Kidney (tissue), 14 donors: Measurements from ENCODE around the gene AFAP1L2. TPM values are rescaled to one million over a fixed set of nuclear protein-coding genes. Genes with fewer than 3 reads are reported as not detected.

Experiments used
- DNase-seq, 5 donors: peaks; one replicate each; pipeline ENCODE4 v3.0.0-alpha.2; 2013 to 2020
- FAIRE-seq: peaks from 2 replicates; lab custom pipeline; 2012; peaks lifted over from hg19 to GRCh38; lab: Jason Lieb, UNC
- H3K27ac ChIP-seq, 2 donors: one replicate each; pipeline ENCODE4 v1.7.0; 2013; ENCODE audit warnings: low read depth in 2 of 2, low read length in 2 of 2, inconsistent platforms in 1 of 2
- H3K27me3 ChIP-seq: one replicate; pipeline ENCODE4 v1.7.1; 2013; ENCODE audit warnings: low read length, inconsistent platforms; ENCODE audit not compliant: control insufficient read depth, insufficient read depth
- H3K36me3 ChIP-seq, 3 donors: one replicate each; pipeline versions ENCODE4 v1.7.0 to v1.7.1; 2013; ENCODE audit warnings: low read length in 3 of 3, control low read depth in 1 of 3, inconsistent platforms in 1 of 3; ENCODE audit not compliant: insufficient read depth in 3 of 3, control insufficient read depth in 2 of 3
- H3K4me1 ChIP-seq, 3 donors: one replicate each; pipeline versions ENCODE4 v1.7.0 to v1.7.1; 2013; ENCODE audit warnings: low read length in 3 of 3, inconsistent platforms in 1 of 3, low read depth in 1 of 3; ENCODE audit not compliant: control insufficient read depth in 2 of 3, insufficient read depth in 2 of 3
- H3K4me3 ChIP-seq, 3 donors: one replicate each; pipeline versions ENCODE4 v1.7.0 to v1.8.1; 2013; ENCODE audit warnings: low read length in 3 of 3, control low read depth in 1 of 3, inconsistent platforms in 1 of 3
- H3K9ac ChIP-seq, 3 donors: one replicate each; pipeline versions ENCODE4 v1.7.0 to v1.7.1; 2013; ENCODE audit warnings: low read length in 3 of 3, control low read depth in 1 of 3, inconsistent platforms in 1 of 3
- H3K9me3 ChIP-seq, 3 donors: one replicate each; pipeline versions ENCODE4 v1.7.0 to v1.7.1; 2013; ENCODE audit warnings: low read length in 3 of 3, control low read depth in 1 of 3, inconsistent platforms in 1 of 3; ENCODE audit not compliant: control insufficient read depth in 2 of 3, insufficient read depth in 1 of 3
- intact Hi-C: fragments of 100-400 bp; cut with DNase I; formaldehyde crosslinking; loops from one replicate; pipeline ENCODE4 v1.11.1; 2022
- polyA plus RNA-seq: library from polyadenylated mRNA; stranded (reverse); fragments of 350-450 nt; fragmentation: Illumina TruSeq; extraction: RNeasy Lipid Tissue Mini Kit (QIAGEN cat#74804); gene quantifications from one replicate; pipeline ENCODE4 v1.2.3, GENCODE V29; 2014; ENCODE audit warnings: low read depth, low replicate concordance; ENCODE audit not compliant: insufficient read depth
- total RNA-seq: library from RNA; stranded (reverse); fragmentation: NEBNext Ultra II Directional; extraction: Animal tissue kit (Norgen Biotek cat#: 25700); gene quantifications from one replicate; pipeline ENCODE4 v1.2.1, GENCODE V29; 2021
- TF ChIP-seq, protein P1 (sequence below): IDR thresholded peaks from 3 replicates; pipeline ENCODE4 v1.5.1; 2012; ENCODE audit warnings: mild to moderate bottlenecking, moderate library complexity, borderline replicate concordance; ENCODE audit not compliant: insufficient read depth; ENCODE audit errors: extremely low read depth
- donor health status: control.
- donor health status: control.
- donor health status: control.
- donor health status: control.
- donor health status: control.
- donor health status: DM: yes; HTN: yes; CAD: no.
- donor health status: Normal renal cell carcinoma (clear cell type).

The AFAP1L2 gene
- total and polyA plus RNA-seq, 2 donors from 2014 or later, result 19.8 to 24.0 TPM

DNA sequence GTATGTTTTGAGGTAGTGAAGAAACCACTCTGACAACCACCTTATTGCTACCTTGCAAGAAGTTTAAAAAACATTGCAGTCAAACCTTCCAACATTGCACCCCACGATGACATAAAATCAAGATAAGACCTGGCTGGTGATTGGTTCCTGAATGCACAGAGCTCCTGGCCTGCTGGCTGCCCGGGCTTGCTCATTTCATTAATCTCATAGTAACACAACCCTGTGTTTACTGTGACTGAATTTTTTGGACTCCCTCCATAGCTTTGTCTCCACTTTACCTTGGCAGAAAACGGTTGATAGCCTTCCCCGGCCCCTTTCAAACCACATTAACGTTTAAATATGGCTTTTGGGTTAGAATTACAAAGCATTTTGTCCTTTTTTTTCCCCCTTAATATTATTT is 137.8 kb downstream of the AFAP1L2 start:
- intact Hi-C loops, result no loop called here
- H3K4me1 ChIP-seq, result no peaks in the 10 kb centered on the region
- H3K4me3 ChIP-seq, result no peak overlapping the region
- no peaks in the 10 kb centered on the region for H3K36me3 ChIP-seq
- FAIRE-seq (no peak), DNase-seq (peak in 2 of 5 donors; percentile 10 to 45)
- H3K27me3 ChIP-seq, result no peaks in the 10 kb centered on the region
- H3K27ac ChIP-seq, result no peak overlapping the region
- TF ChIP-seq, protein P1, sequence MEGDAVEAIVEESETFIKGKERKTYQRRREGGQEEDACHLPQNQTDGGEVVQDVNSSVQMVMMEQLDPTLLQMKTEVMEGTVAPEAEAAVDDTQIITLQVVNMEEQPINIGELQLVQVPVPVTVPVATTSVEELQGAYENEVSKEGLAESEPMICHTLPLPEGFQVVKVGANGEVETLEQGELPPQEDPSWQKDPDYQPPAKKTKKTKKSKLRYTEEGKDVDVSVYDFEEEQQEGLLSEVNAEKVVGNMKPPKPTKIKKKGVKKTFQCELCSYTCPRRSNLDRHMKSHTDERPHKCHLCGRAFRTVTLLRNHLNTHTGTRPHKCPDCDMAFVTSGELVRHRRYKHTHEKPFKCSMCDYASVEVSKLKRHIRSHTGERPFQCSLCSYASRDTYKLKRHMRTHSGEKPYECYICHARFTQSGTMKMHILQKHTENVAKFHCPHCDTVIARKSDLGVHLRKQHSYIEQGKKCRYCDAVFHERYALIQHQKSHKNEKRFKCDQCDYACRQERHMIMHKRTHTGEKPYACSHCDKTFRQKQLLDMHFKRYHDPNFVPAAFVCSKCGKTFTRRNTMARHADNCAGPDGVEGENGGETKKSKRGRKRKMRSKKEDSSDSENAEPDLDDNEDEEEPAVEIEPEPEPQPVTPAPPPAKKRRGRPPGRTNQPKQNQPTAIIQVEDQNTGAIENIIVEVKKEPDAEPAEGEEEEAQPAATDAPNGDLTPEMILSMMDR, result no peak
- H3K9ac ChIP-seq, result no peak overlapping the region
- H3K9me3 ChIP-seq, result no peaks in the 10 kb centered on the region

DNA sequence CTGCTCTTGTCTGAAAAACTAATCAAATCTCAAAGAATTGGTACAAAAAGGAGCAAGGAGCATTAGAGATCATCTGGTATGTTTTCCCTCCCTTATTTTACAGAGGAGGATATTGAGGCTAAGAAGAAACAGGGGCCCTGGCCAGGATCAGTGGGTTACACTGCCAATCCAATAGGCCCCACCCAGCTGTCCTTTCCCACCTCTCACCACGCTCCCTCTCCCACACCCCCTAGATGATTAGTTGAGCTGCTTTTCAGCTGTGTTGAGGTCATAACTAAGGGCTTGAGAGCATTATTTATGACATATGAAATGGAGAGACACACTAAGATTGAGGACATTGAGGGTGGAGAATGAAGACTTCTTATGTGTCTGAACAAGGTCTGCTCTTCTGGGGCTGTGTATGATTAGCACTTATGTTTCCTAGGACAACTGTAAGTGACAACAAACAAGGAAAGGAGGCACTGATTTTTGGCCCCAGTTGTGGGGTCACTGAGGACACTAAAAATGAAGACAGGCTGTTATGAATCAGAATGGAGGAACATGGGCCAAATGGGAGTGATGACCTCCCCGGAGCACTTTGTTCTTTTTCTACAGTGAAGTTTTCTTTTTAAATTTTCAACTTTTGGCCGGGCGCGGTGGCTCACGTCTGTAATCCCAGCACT is 138.8 kb downstream of the AFAP1L2 start:
- no peak overlapping the region for H3K4me3 ChIP-seq
- H3K36me3 ChIP-seq, result no peaks in the 10 kb centered on the region
- no peak for FAIRE-seq
- TF ChIP-seq, protein P1, result no peak
- no peaks in the 10 kb centered on the region for H3K4me1 ChIP-seq
- intact Hi-C loops, result no loop called here
- no peak overlapping the region for H3K27ac ChIP-seq
- peak in 2 of 5 donors; percentile 12 to 32 for DNase-seq
- no peaks in the 10 kb centered on the region for H3K27me3 ChIP-seq
- H3K9me3 ChIP-seq, result no peaks in the 10 kb centered on the region
- no peak overlapping the region for H3K9ac ChIP-seq

GRCh38 chr10:114262496-114262895 is 141.8 kb downstream of the AFAP1L2 start:
- TF ChIP-seq, protein P1, result no peak
- Histone ChIP-seq H3K36me3 (no peaks in the 10 kb centered on the region), H3K9me3 (no peaks in the 10 kb centered on the region), H3K27ac (no peak overlapping the region), H3K9ac (no peak overlapping the region), H3K4me3 (no peak overlapping the region), H3K27me3 (no peaks in the 10 kb centered on the region), H3K4me1 (no peaks in the 10 kb centered on the region)
- FAIRE-seq (no peak), DNase-seq (no peak)
- intact Hi-C loops, result no loop called here

DNA sequence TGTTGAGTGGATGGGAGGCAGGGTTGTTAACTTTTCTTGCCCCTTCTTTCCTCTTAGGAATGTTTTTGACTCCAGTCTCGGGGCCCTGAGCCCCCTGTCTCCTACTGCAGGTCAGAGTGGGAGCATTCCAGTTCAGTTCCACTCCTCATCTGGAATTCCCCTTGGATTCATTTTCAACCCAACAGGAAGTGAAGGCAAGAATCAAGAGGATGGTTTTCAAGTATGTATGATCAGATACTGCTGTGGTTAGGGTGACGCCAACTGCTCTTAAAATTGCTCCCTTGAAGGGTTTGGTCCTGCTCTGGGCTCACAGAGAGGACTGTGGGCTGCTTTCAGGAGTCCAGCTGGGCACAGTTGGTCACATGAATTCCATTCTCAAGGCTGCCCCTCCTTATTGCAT is 143.2 kb downstream of the AFAP1L2 start:
- no peaks in the 10 kb centered on the region for H3K9me3 ChIP-seq
- H3K4me1 ChIP-seq, result no peaks in the 10 kb centered on the region
- no peak overlapping the region for H3K4me3 ChIP-seq
- no peak overlapping the region for H3K27ac ChIP-seq
- intact Hi-C loops, result no loop called here
- no peaks in the 10 kb centered on the region for H3K27me3 ChIP-seq
- DNase-seq (no peak), FAIRE-seq (no peak)
- H3K36me3 ChIP-seq, result no peaks in the 10 kb centered on the region
- H3K9ac ChIP-seq, result no peak overlapping the region
- TF ChIP-seq, protein P1, result no peak
